NCI-H82 (cell line): ENCODE results near the gene THOP1.
"Not testable (repeated sequence)": the region's sequence is repeated elsewhere in the genome, so short reads cannot be mapped to it uniquely, and the experiment has no call there.

Source experiments
- DNase-seq: peaks from one replicate; lab custom pipeline; 2025; lab: John Stamatoyannopoulos, UW

Gene THOP1

DNA sequence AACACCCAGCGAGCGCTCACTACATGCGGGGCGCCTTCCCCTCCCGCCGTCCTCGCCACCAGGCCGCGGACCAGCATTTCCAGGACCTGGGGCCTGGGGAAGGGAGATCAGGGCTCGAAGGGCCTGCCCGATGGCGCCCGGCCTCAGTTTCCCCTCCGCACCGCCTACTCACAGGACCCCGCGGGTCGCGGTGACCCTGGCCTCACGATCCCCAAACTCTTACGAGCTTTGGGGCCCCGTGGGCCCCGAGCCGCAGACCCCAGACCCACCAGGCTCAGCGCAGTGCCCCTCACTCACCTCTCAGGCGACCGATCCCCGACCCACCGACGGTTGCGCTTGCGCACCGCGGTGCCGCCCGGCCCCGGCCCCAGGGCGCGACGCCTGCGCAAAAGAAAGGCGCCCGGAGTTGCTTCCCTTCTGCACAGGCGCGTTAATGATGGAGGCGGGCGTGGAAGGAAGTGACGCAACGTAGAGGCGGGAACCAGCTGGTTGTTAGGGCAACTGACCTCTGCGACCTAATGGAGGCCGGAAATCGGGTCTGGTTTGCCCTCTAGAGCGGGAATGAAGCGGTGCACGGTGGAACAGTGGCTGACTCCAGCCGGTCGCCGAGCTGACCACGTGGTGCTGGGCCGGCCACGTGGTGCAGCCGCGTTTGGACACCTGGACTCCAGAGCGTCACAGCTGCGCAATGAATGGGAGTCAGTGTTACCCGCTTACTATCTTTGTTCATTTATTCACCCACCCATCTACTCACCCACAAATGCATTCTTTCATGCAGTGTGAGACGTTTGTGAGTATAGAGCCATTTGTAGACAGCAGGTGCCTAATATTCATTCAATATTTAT, 2.1 kb upstream of the THOP1 start, which contains the start of gene SGTA:
Gene SGTA (minus strand): TSS at position 338 of the 845 bp plus-strand sequence. CDS start 14,205 bp downstream, outside the sequence.
- peak; percentile 99 for DNase-seq

GRCh38 chr19:2783781-2784145, 1.5 kb upstream of the THOP1 start:
- peak; percentile 18 for DNase-seq

DNA sequence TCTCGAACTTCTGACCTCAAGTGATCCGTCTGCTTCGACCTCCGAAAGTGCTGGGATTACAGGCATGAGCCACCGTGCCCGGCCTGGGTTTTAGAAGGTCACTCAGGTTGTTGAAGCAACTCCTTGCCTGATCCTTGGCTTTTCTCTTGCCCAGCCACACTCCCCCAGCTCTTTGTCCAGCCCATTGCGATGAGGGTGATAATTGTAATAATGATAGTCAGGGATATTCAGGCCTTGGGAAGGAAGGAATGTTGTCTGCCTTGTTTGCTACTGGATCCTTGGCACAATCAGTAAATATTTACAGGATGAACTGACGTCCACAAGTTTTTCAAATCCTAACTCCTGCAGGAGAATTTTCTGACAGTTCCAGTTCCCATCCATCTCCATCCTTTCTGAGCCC, 1.8 kb downstream of the THOP1 start:
- DNase-seq = no peak

- DNase-seq = no peak
Measured at GRCh38 chr19:2788237-2788636, 2.9 kb downstream of the THOP1 start.

- DNase-seq = no peak
Measured at GRCh38 chr19:2790194-2790556, 4.9 kb downstream of the THOP1 start.

- DNase-seq = no peak
Measured at GRCh38 chr19:2790557-2791271, 5.4 kb downstream of the THOP1 start.

DNA sequence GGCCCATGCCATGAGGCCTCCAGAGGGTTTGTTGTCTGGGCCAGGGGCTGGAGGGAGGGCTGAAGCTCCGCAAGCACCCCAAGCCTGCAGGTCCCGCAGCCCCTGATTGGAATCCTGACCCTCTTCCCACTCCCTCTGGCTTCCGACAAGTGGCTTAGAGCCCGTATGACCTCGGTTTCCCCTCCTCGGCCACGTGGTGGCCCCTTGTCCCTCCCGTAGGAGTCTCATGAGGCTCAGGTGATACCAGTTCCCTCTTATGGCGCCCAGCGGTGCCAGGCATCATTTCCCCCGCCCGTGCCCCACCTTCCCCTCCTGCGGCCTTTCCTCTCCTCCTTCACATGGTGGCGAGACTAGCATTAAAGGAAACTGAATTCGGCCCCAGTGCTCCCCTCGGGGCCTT, 6.1 kb downstream of the THOP1 start:
- DNase-seq = no peak

- DNase-seq = peak; percentile 53
Measured at GRCh38 chr19:2791876-2792275, 6.6 kb downstream of the THOP1 start.

DNA sequence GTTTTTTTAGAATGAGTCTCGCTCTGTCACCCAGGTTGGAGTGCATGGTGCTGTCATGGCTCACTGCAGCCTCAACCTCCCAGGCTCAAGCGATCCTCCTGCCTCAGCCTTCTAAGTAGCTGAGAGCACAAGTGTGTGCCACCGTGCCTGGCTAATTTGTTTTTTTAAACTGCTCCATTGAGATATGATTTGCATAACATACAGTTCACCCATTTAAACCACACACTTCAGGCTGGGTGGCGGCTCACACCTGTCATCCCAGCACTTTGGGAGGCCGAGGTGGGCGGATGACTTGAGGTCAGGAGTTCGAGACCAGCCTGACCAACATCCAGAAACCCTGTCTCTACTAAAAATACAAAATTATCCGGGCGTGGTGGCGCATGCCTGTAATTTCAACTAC, 7.4 kb downstream of the THOP1 start:
- DNase-seq = not testable (repeated sequence)

DNA sequence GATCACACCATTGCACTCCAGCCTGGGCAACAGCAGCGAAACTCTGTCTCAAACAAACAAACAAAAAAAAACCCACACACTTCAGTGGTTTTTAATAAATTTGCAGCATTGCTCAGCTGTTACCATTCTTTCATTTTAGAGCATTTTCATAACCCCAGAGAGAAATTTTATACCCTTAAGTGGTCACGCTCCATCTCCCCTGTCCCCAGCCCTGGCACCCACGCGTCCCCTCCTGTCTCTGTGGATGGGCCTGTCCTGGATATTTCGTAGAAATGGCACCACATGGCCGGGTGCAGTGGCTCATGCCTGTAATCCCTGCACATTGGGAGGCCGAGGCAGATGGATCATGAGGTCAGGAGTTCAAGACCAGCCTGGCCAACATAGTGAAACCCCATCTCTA, 7.8 kb downstream of the THOP1 start:
- no peak for DNase-seq

DNA sequence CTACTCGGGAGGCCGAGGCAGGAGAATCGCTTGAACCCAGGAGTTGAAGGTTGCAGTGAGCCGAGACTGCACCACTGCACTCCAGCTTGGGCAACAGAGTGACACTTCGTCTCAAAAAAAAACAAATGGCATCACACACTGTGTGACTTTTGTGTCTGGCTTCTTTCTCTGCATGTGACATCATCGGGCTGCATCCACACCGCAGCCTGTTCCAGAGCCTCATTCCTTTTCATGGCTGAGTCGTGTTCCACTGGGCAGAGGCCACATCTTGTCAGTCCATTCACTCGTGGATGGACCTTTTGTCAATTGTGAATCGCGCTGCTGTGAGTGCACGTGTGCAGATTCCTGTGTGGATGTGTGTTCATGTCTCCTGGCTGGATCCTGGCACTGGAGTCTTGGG, 8.3 kb downstream of the THOP1 start:
- no peak for DNase-seq

- no peak for DNase-seq
Measured at GRCh38 chr19:2795827-2796658, 10.7 kb downstream of the THOP1 start.

DNA sequence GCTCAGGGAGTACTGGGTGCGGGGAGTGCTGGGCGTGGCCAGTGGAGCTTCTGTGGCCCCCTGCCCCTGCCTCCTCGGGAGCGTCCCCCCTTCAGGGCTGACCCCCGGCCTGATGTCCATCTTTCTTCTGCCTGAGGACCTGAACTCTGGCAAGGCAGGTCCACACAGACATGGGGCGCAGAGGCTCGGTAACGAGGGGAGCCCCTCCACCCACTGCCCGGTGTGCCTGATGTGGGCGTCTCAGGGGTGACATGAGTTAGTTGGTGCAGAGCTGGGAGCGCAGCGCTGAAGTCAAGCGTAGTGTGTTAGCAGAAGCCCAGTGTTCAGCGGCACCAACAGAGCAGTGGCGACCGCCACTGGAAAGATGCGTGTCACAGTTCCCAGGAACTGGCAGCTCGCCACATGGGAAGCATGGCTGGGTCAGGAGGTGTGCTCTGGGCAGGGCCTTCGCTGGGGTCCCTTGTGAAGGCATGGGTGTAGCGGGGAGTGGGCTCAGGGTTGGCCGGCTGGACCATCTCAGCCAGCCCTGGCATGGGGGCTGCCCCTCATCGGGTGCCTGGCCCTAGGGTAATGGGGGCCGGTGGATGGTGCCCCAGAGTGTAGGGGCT, 11.5 kb downstream of the THOP1 start:
- no peak for DNase-seq

DNA sequence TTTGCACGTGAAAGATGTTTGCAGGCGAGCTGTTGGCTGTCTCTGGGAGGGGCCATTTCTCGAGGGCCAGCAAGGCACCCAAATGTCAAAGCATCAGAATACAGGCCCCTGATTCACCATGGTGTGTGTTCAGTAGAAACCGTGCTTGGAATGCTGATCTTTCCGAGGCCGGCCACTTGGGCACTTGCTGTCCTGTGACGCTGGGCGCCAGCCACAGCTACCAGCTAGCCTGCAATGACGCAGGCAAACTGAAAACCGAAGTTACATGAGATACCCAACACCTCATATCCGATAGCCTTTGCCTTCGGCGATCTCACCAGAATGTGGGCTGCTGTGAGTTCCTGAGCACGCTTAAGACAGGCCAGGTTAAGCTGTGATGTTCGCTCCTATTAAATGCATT, 12.0 kb downstream of the THOP1 start:
- DNase-seq = no peak

- no peak for DNase-seq
Measured at GRCh38 chr19:2798158-2798685, 12.9 kb downstream of the THOP1 start.

DNA sequence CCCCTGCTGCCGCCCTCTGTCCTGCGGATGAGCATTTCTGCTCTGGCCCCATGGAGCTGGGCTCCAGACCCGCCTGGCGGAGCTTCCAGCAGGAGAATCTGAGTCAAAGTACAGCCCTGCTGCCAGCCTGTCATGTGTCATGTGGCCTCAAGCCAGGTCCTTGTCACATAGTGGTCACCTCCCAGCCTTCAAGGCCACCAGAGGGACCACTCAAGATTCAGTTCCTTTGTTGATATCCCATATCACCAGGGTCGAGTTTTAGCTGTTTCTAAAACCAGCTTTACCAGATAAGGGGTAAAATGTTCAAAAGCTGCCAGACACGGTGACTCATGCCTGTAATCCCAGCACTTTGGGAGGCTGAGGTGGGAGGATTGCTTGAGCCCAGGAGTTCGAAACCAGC, 13.4 kb downstream of the THOP1 start:
- no peak for DNase-seq

DNA sequence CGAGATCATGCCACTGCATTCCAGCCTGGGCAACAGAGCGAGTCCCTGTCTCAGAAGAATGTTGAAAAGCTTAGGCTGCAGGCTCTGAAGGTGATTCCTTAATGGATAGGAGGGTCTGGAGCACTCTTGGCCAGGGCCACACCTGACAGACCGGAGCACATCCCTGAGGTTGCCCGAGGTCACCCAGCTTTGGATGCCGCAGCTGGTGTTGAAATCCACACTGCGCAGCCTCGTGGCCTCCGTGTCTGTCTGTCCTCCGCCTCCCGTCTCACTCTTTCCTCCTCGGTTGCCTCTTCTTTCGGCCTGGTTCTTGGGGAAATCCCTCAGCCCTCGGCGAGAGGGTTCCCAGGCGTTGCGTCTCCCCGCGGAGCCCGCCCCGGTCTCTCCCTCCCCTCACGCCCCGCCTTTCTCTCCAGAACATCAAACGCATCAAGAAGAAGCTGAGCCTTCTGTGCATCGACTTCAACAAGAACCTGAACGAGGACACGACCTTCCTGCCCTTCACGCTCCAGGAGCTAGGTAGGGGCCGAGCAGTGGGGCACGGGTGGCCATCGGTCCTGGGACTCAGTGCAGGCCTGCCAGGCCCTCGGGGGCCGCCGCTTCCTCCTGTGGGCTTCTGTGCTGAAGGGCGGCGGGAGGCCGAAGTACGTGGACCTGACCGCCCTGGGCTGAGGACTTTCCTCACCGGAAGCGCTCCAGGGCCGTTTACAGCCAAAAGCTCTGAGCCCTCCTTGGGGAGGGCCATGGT, 14.1 kb downstream of the THOP1 start:
- no peak for DNase-seq

GRCh38 chr19:2800506-2800905, 15.2 kb downstream of the THOP1 start:
- DNase-seq = no peak

DNA sequence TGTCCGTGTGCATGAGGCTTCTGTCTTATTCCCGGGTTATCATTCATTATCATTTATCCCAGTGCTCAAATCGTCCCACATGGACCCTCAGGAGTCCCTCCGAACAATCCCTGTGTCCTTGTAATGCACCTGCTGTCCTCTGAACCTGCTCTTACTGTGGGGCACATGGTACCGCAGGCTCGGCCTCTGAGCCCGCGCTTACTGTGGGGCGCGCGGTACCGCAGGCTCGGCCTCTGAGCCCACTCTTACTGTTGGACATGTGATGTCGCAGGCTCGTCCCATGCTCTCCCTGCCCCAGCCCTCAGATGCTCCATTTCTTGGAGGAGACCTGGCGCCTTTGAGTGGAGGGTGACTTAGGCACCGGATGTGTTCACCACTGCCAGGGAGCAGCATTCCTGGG, 17.5 kb downstream of the THOP1 start:
- DNase-seq = no peak

- no peak for DNase-seq
Measured at GRCh38 chr19:2803486-2804155, 18.3 kb downstream of the THOP1 start.
